NK-92 (cell line): ENCODE data around the gene SLC2A4RG.
"Not testable (repeated sequence)": the region's sequence is repeated elsewhere in the genome, so short reads cannot be mapped to it uniquely, and the experiment has no call there.

ENCODE experiments used
- DNase-seq: peaks from one replicate; lab custom pipeline; 2025; ENCODE audit not compliant: unreplicated experiment; lab: John Stamatoyannopoulos, UW

The SLC2A4RG gene

GRCh38 chr20:63775096-63775978 lies 35.8 kb downstream of the SLC2A4RG start:
- DNase-seq = no peak

GRCh38 chr20:63776875-63777274 lies 37.3 kb downstream of the SLC2A4RG start:
- DNase-seq = not testable (repeated sequence)

GRCh38 chr20:63777614-63778013 lies 38.0 kb downstream of the SLC2A4RG start:
- no peak for DNase-seq

GRCh38 chr20:63778034-63778752 lies 38.6 kb downstream of the SLC2A4RG start:
- DNase-seq = no peak

GRCh38 chr20:63778857-63779256 lies 39.3 kb downstream of the SLC2A4RG start:
- DNase-seq = no peak

- DNase-seq = no peak
Measured at GRCh38 chr20:63781181-63781580, 41.6 kb downstream of the SLC2A4RG start.

GRCh38 chr20:63782051-63782471 lies 42.5 kb downstream of the SLC2A4RG start:
- no peak for DNase-seq

- no peak for DNase-seq
Measured at GRCh38 chr20:63782521-63782971, 43.0 kb downstream of the SLC2A4RG start.

GRCh38 chr20:63783970-63784369 lies 44.4 kb downstream of the SLC2A4RG start:
- DNase-seq = no peak

- DNase-seq = no peak
Measured at GRCh38 chr20:63785691-63786131, 46.1 kb downstream of the SLC2A4RG start.

GRCh38 chr20:63787302-63787701 lies 47.7 kb downstream of the SLC2A4RG start:
- DNase-seq = no peak

- DNase-seq = no peak
Measured at GRCh38 chr20:63787749-63788148, 48.2 kb downstream of the SLC2A4RG start.

GRCh38 chr20:63789836-63790571 lies 50.4 kb downstream of the SLC2A4RG start:
- no peak for DNase-seq

GRCh38 chr20:63790572-63791168 lies 51.1 kb downstream of the SLC2A4RG start:
- no peak for DNase-seq

GRCh38 chr20:63791497-63792156 lies 52.1 kb downstream of the SLC2A4RG start:
- DNase-seq = no peak

- no peak for DNase-seq
Measured at GRCh38 chr20:63792866-63793265, 53.3 kb downstream of the SLC2A4RG start.
